OCI-LY1 (cell line): ENCODE data around the gene DRC7.

Experiments
- H2AFZ ChIP-seq: fragments of 200-600 bp; sonication (generic), shearing (Covaris generic); 2 replicates; pipeline ENCODE4 v1.6.0; 2014; ENCODE audit warnings: antibody characterized with exemption, mild to moderate bottlenecking, low read length
- H3F3A ChIP-seq: fragments of 200-600 bp; sonication (generic), shearing (Covaris generic); 2 replicates; pipeline ENCODE4 v1.6.0; 2014; ENCODE audit warnings: mild to moderate bottlenecking, antibody characterized with exemption, low read length, moderate library complexity; ENCODE audit not compliant: insufficient read depth
- H3K27ac ChIP-seq: fragments of 200-600 bp; sonication (generic); 2 replicates; pipeline ENCODE4 v1.5.1; 2014; ENCODE audit warnings: low read length, mixed run types, mild to moderate bottlenecking, low read depth; ENCODE audit not compliant: poor library complexity, severe bottlenecking
- H3K27me3 ChIP-seq: fragments of 200-600 bp; sonication (generic); 2 replicates; pipeline ENCODE4 v1.6.0; 2014; ENCODE audit warnings: antibody characterized with exemption, mild to moderate bottlenecking, low read length, moderate library complexity; ENCODE audit not compliant: insufficient read depth
- H3K36me3 ChIP-seq: fragments of 200-600 bp; sonication (generic); 2 replicates; pipeline ENCODE4 v1.6.1; 2014; ENCODE audit warnings: mild to moderate bottlenecking, antibody characterized with exemption, low read length, moderate library complexity, mixed read lengths; ENCODE audit not compliant: insufficient read depth
- H3K4me1 ChIP-seq: fragments of 200-600 bp; sonication (generic); 2 replicates; pipeline ENCODE4 v1.5.1; 2014; ENCODE audit warnings: mild to moderate bottlenecking, low read length, moderate library complexity; ENCODE audit not compliant: insufficient read depth, severe bottlenecking
- H3K4me2 ChIP-seq: fragments of 200-600 bp; sonication (generic), shearing (Covaris generic); 2 replicates; pipeline ENCODE4 v1.6.1; 2014; ENCODE audit warnings: low read length
- H3K4me3 ChIP-seq: fragments of 200-600 bp; sonication (generic); 2 replicates; pipeline ENCODE4 v1.5.1; 2014; ENCODE audit warnings: low read length, low read depth, mild to moderate bottlenecking, mixed read lengths; ENCODE audit not compliant: poor library complexity, severe bottlenecking
- H3K79me2 ChIP-seq: fragments of 200-600 bp; shearing (Covaris generic); 2 replicates; pipeline ENCODE4 v1.6.1; 2016; ENCODE audit warnings: mixed run types, low read length, mixed read lengths; ENCODE audit not compliant: insufficient read depth
- H3K9ac ChIP-seq: fragments of 200-600 bp; sonication (generic), shearing (Covaris generic); 2 replicates; pipeline ENCODE4 v1.6.1; 2014; ENCODE audit warnings: mild to moderate bottlenecking, low read length, mixed read lengths
- H3K9me2 ChIP-seq: fragments of 200-600 bp; sonication (generic), shearing (Covaris generic); 2 replicates; pipeline ENCODE4 v1.6.1; 2014; ENCODE audit warnings: low read depth, mild to moderate bottlenecking, low read length, mixed read lengths
- H3K9me3 ChIP-seq: fragments of 200-600 bp; shearing (Covaris generic); 2 replicates; pipeline ENCODE4 v1.6.1; 2014; ENCODE audit warnings: low read length, mixed read lengths
- H4K20me1 ChIP-seq: fragments of 200-600 bp; sonication (generic), shearing (Covaris generic); 2 replicates; pipeline ENCODE4 v1.6.0; 2016; ENCODE audit warnings: mild to moderate bottlenecking, low read length; ENCODE audit not compliant: insufficient read depth
- CTCF ChIP-seq: fragments of 200-600 bp; sonication (generic), shearing (Covaris generic); IDR thresholded peaks from 2 replicates; pipeline ENCODE4 v1.5.1; 2017; ENCODE audit warnings: mild to moderate bottlenecking, antibody characterized with exemption, low read length, moderate library complexity, mixed read lengths
- EZH2 ChIP-seq: fragments of 200-600 bp; sonication (generic), shearing (Covaris generic); IDR thresholded peaks from 2 replicates; pipeline ENCODE4 v1.8.0; 2017; ENCODE audit warnings: borderline replicate concordance, mixed run types, mild to moderate bottlenecking, antibody characterized with exemption, low read length, moderate library complexity, mixed read lengths

Gene DRC7

GRCh38 chr16:57679016-57679415 is 15.6 kb upstream of the DRC7 start:
- no peaks in the 10 kb centered on the region for H4K20me1 ChIP-seq
- no peak overlapping the region for H3K27ac ChIP-seq
- H3K36me3 ChIP-seq: no peaks in the 10 kb centered on the region
- no peak overlapping the region for H3K4me2 ChIP-seq
- H3K4me1 ChIP-seq: no peaks in the 10 kb centered on the region
- no peaks in the 10 kb centered on the region for H3K9me2 ChIP-seq
- no peaks in the 10 kb centered on the region for H3K27me3 ChIP-seq
- TF ChIP-seq CTCF (no peak), EZH2 (no peak)
- H3K9ac ChIP-seq: no peak overlapping the region
- no peak overlapping the region for H2AFZ ChIP-seq
- no peak overlapping the region for H3K4me3 ChIP-seq
- H3K9me3 ChIP-seq: no peaks in the 10 kb centered on the region
- no peaks in the 10 kb centered on the region for H3K79me2 ChIP-seq
- no peaks in the 10 kb centered on the region for H3F3A ChIP-seq

GRCh38 chr16:57679767-57680482 is 14.7 kb upstream of the DRC7 start:
- H2AFZ ChIP-seq: no peak overlapping the region
- H4K20me1 ChIP-seq: no peaks in the 10 kb centered on the region
- H3K27me3 ChIP-seq: peaks cover 5% of the 10 kb centered on the region; the same call in 1 of the 2 replicates
- H3K79me2 ChIP-seq: no peaks in the 10 kb centered on the region
- TF ChIP-seq EZH2: no peak
- no peak for TF ChIP-seq CTCF
- no peaks in the 10 kb centered on the region for H3K36me3 ChIP-seq
- H3K4me3 ChIP-seq: no peak overlapping the region
- no peaks in the 10 kb centered on the region for H3K9me3 ChIP-seq
- H3K9ac ChIP-seq: no peak overlapping the region
- H3K4me2 ChIP-seq: no peak overlapping the region
- no peaks in the 10 kb centered on the region for H3K4me1 ChIP-seq
- H3K9me2 ChIP-seq: no peaks in the 10 kb centered on the region
- H3F3A ChIP-seq: no peaks in the 10 kb centered on the region
- no peak overlapping the region for H3K27ac ChIP-seq

GRCh38 chr16:57680842-57681375 is 13.7 kb upstream of the DRC7 start:
- TF ChIP-seq EZH2 (no peak), CTCF (no peak)
- H3K4me1 ChIP-seq: no peaks in the 10 kb centered on the region
- no peaks in the 10 kb centered on the region for H3F3A ChIP-seq
- no peaks in the 10 kb centered on the region for H3K9me2 ChIP-seq
- no peak overlapping the region for H3K4me2 ChIP-seq
- H3K4me3 ChIP-seq: no peak overlapping the region
- H3K36me3 ChIP-seq: no peaks in the 10 kb centered on the region
- H4K20me1 ChIP-seq: no peaks in the 10 kb centered on the region
- no peak overlapping the region for H3K27ac ChIP-seq
- H3K9ac ChIP-seq: no peak overlapping the region
- H3K27me3 ChIP-seq: peaks cover 5% of the 10 kb centered on the region; the same call in 1 of the 2 replicates
- no peaks in the 10 kb centered on the region for H3K79me2 ChIP-seq
- H3K9me3 ChIP-seq: no peaks in the 10 kb centered on the region
- no peak overlapping the region for H2AFZ ChIP-seq
